Measurements from ENCODE around the gene CNTN5.

The CNTN5 gene

GRCh38 chr11:99171330-99171729, 150.6 kb downstream of the CNTN5 start:
- Histone ChIP-seq H3K4me3 (ENCODE audit: low read depth, low read length) (no peak overlapping the region), H3K36me3 (ENCODE audit: control insufficient read depth in 2 of 2, insufficient read depth in 1 of 2, low read length in 2 of 2) (no peaks in the 10 kb centered on the region), H3K27ac (ENCODE audit: extremely low read depth, low read depth, low read length) (no peak overlapping the region), H3K9me3 (ENCODE audit: control insufficient read depth, insufficient read depth, low read depth, low read length) (no peaks in the 10 kb centered on the region), H3K4me1 (ENCODE audit: control insufficient read depth, insufficient read depth, low read length) (no peaks in the 10 kb centered on the region)
- POLR2A ChIA-PET: no interaction called here
- CTCF ChIA-PET: no interaction called here
- no peak for TF ChIP-seq MZF1 (tag by site-specific recombination; IDR thresholded peaks at IDR 0.05; ENCODE audit: borderline replicate concordance)
- TF ChIP-seq ZNF398 (tag by site-specific recombination; IDR thresholded peaks at IDR 0.05): no peak
- TF ChIP-seq BCL11B (tag by site-specific recombination; IDR thresholded peaks at IDR 0.05; ENCODE audit: low read depth): no peak
- no peak for TF ChIP-seq ZNF610 (tag by site-specific recombination; IDR thresholded peaks at IDR 0.05; ENCODE audit: borderline replicate concordance)
- TF ChIP-seq ZBTB21 (tag by site-specific recombination; IDR thresholded peaks at IDR 0.05): no peak
- TF ChIP-seq, protein P1, sequence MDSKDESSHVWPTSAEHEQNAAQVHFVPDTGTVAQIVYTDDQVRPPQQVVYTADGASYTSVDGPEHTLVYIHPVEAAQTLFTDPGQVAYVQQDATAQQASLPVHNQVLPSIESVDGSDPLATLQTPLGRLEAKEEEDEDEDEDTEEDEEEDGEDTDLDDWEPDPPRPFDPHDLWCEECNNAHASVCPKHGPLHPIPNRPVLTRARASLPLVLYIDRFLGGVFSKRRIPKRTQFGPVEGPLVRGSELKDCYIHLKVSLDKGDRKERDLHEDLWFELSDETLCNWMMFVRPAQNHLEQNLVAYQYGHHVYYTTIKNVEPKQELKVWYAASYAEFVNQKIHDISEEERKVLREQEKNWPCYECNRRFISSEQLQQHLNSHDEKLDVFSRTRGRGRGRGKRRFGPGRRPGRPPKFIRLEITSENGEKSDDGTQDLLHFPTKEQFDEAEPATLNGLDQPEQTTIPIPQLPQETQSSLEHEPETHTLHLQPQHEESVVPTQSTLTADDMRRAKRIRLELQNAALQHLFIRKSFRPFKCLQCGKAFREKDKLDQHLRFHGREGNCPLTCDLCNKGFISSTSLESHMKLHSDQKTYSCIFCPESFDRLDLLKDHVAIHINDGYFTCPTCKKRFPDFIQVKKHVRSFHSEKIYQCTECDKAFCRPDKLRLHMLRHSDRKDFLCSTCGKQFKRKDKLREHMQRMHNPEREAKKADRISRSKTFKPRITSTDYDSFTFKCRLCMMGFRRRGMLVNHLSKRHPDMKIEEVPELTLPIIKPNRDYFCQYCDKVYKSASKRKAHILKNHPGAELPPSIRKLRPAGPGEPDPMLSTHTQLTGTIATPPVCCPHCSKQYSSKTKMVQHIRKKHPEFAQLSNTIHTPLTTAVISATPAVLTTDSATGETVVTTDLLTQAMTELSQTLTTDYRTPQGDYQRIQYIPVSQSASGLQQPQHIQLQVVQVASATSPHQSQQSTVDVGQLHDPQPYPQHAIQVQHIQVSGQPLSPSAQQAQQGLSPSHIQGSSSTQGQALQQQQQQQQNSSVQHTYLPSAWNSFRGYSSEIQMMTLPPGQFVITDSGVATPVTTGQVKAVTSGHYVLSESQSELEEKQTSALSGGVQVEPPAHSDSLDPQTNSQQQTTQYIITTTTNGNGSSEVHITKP (tag by site-specific recombination; IDR thresholded peaks at IDR 0.05): no peak
- TF ChIP-seq ZNF701 (tag by site-specific recombination; IDR thresholded peaks at IDR 0.05): no peak
- no peak for TF ChIP-seq ZFHX2 (tag by site-specific recombination; conservative IDR thresholded peaks at IDR 0.05)
- no peak for TF ChIP-seq ZNF518A (tag by site-specific recombination; conservative IDR thresholded peaks at IDR 0.05; ENCODE audit: low read depth)
- TF ChIP-seq ZNF623 (tag by site-specific recombination; IDR thresholded peaks at IDR 0.05): no peak
- TF ChIP-seq KLF7 (tag by site-specific recombination; IDR thresholded peaks at IDR 0.05; ENCODE audit: borderline replicate concordance): no peak

DNA sequence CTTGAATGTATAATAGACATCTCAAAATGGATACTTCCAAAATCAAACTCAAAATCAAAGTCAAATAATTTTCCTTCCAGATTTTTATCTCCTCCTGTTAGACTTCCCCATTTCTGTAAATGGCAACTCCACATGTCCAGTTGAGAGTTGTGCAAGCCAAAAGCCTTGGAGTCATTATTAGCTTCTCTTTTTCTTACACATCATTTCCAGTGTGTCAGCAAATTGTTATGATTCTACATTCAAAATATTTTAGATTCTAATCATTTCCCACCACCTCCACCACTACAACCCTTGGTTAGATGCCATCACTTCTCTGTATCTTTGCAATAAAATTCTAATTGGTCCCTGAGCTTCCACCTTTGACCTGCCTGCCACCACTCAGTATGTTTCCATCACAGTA, 155.7 kb downstream of the CNTN5 start:
- Histone ChIP-seq H3K4me1 (ENCODE audit: control insufficient read depth, insufficient read depth, low read length) (no peaks in the 10 kb centered on the region), H3K36me3 (ENCODE audit: control insufficient read depth in 2 of 2, insufficient read depth in 1 of 2, low read length in 2 of 2) (no peaks in the 10 kb centered on the region), H3K9me3 (ENCODE audit: control insufficient read depth, insufficient read depth, low read depth, low read length) (no peaks in the 10 kb centered on the region), H3K4me3 (ENCODE audit: low read depth, low read length) (no peak overlapping the region), H3K27ac (ENCODE audit: extremely low read depth, low read depth, low read length) (no peak overlapping the region)
- TF ChIP-seq ZNF24 (tag by site-specific recombination; IDR thresholded peaks at IDR 0.05): no peak
- TF ChIP-seq ZNF112 (tag by site-specific recombination; IDR thresholded peaks at IDR 0.05): no peak
- TF ChIP-seq ZNF133 (tag by site-specific recombination; IDR thresholded peaks at IDR 0.05): no peak
- TF ChIP-seq KLF7 (tag by site-specific recombination; IDR thresholded peaks at IDR 0.05; ENCODE audit: borderline replicate concordance): no peak
- CTCF ChIA-PET: no interaction called here
- POLR2A ChIA-PET: no interaction called here

Measured in HEK293 (cell line).